ENCODE data around the gene PITX3. TPM values are rescaled to one million over a fixed set of nuclear protein-coding genes. Genes with fewer than 3 reads are reported as not detected.

PITX3 gene
- total and polyA plus RNA-seq, 5 donors from 2014 or later, result not detected

- Histone ChIP-seq H3K27me3 (ENCODE audit: control insufficient read depth, insufficient read depth, low read length) (peaks cover 4% of the 10 kb centered on the region), H3K9me3 (ENCODE audit: control insufficient read depth in 2 of 2, low read length in 2 of 2) (peaks cover 8 to 11% of the 10 kb centered on the region in 2 experiments), H3K4me3 (ENCODE audit: low read depth, low read length) (no peak overlapping the region), H3K36me3 (ENCODE audit: control insufficient read depth, insufficient read depth, low read length) (no peaks in the 10 kb centered on the region), H3K4me1 (ENCODE audit: control insufficient read depth, insufficient read depth, low read length, poor library complexity, severe bottlenecking) (no peaks in the 10 kb centered on the region), H3K27ac (ENCODE audit: insufficient read depth, low read length, poor library complexity, severe bottlenecking) (no peak overlapping the region)
- Mint-ChIP-seq H3K36me3 (no peaks in the 10 kb centered on the region), H3K27ac (no peak overlapping the region), H3K27me3 (peaks cover 15% of the 10 kb centered on the region), H3K4me3 (no peak overlapping the region), H3K4me1 (no peaks in the 10 kb centered on the region), H3K9me3 (peaks cover 0 to 11% (median 0%) of the 10 kb centered on the region in 7 donors)
- ATAC-seq (ENCODE audit: low read depth in 2 of 2), result no peak
- DNase-seq, result no peak
Observed at GRCh38 chr10:102208311-102209035, 32.8 kb downstream of the PITX3 start.

GRCh38 chr10:102202386-102202785 is 38.9 kb downstream of the PITX3 start:
- Histone ChIP-seq H3K27me3 (ENCODE audit: control insufficient read depth, insufficient read depth, low read length) (peaks cover 4% of the 10 kb centered on the region), H3K27ac (ENCODE audit: insufficient read depth, low read length, poor library complexity, severe bottlenecking) (no peak overlapping the region), H3K4me3 (ENCODE audit: low read depth, low read length) (no peak overlapping the region), H3K9me3 (ENCODE audit: control insufficient read depth in 2 of 2, low read length in 2 of 2) (peaks cover 8 to 11% of the 10 kb centered on the region in 2 experiments), H3K36me3 (ENCODE audit: control insufficient read depth, insufficient read depth, low read length) (no peaks in the 10 kb centered on the region), H3K4me1 (ENCODE audit: control insufficient read depth, insufficient read depth, low read length, poor library complexity, severe bottlenecking) (no peaks in the 10 kb centered on the region)
- Mint-ChIP-seq H3K36me3 (no peaks in the 10 kb centered on the region), H3K27me3 (peaks cover 5% of the 10 kb centered on the region), H3K4me3 (no peak overlapping the region), H3K9me3 (peaks cover 0 to 11% (median 0%) of the 10 kb centered on the region in 7 donors), H3K4me1 (no peaks in the 10 kb centered on the region), H3K27ac (no peak overlapping the region)
- ATAC-seq (ENCODE audit: low read depth in 2 of 2), result no peak
- DNase-seq, result no peak

GRCh38 chr10:102200751-102201640 is 40.3 kb downstream of the PITX3 start:
- H3K27ac Mint-ChIP-seq, result no peak overlapping the region
- no peaks in the 10 kb centered on the region for H3K4me1 Mint-ChIP-seq
- Histone ChIP-seq H3K9me3 (ENCODE audit: control insufficient read depth in 2 of 2, low read length in 2 of 2) (peaks cover 8 to 11% of the 10 kb centered on the region in 2 experiments), H3K4me1 (ENCODE audit: control insufficient read depth, insufficient read depth, low read length, poor library complexity, severe bottlenecking) (no peaks in the 10 kb centered on the region), H3K4me3 (ENCODE audit: low read depth, low read length) (no peak overlapping the region), H3K27ac (ENCODE audit: insufficient read depth, low read length, poor library complexity, severe bottlenecking) (no peak overlapping the region), H3K36me3 (ENCODE audit: control insufficient read depth, insufficient read depth, low read length) (no peaks in the 10 kb centered on the region), H3K27me3 (ENCODE audit: control insufficient read depth, insufficient read depth, low read length) (peaks cover 4% of the 10 kb centered on the region)
- DNase-seq (no peak), ATAC-seq (ENCODE audit: low read depth in 2 of 2) (no peak)
- H3K9me3 Mint-ChIP-seq, result peaks cover 0 to 11% (median 0%) of the 10 kb centered on the region in 7 donors
- H3K36me3 Mint-ChIP-seq, result no peaks in the 10 kb centered on the region
- H3K27me3 Mint-ChIP-seq, result peaks cover 10% of the 10 kb centered on the region
- no peak overlapping the region for H3K4me3 Mint-ChIP-seq

GRCh38 chr10:102198027-102198426 is 43.3 kb downstream of the PITX3 start:
- ATAC-seq (ENCODE audit: low read depth in 2 of 2) (no peak), DNase-seq (no peak)
- Mint-ChIP-seq H3K4me3 (no peak overlapping the region), H3K9me3 (peaks cover 0 to 2% (median 0%) of the 10 kb centered on the region in 7 donors), H3K27me3 (peaks cover 5% of the 10 kb centered on the region), H3K4me1 (peaks cover 0 to 5% (median 0%) of the 10 kb centered on the region in 4 donors), H3K27ac (no peak overlapping the region), H3K36me3 (no peaks in the 10 kb centered on the region)
- no peaks in the 10 kb centered on the region for H3K27me3 ChIP-seq (ENCODE audit: control insufficient read depth, insufficient read depth, low read length)
- H3K9me3 ChIP-seq (ENCODE audit: control insufficient read depth in 2 of 2, low read length in 2 of 2), result no peaks in the 10 kb centered on the region
- no peak overlapping the region for H3K27ac ChIP-seq (ENCODE audit: insufficient read depth, low read length, poor library complexity, severe bottlenecking)
- no peak overlapping the region for H3K4me3 ChIP-seq (ENCODE audit: low read depth, low read length)
- no peaks in the 10 kb centered on the region for H3K36me3 ChIP-seq (ENCODE audit: control insufficient read depth, insufficient read depth, low read length)
- no peaks in the 10 kb centered on the region for H3K4me1 ChIP-seq (ENCODE audit: control insufficient read depth, insufficient read depth, low read length, poor library complexity, severe bottlenecking)

- no peaks in the 10 kb centered on the region for H3K36me3 Mint-ChIP-seq
- H3K36me3 ChIP-seq (ENCODE audit: control insufficient read depth, insufficient read depth, low read length), result no peaks in the 10 kb centered on the region
- H3K4me3 ChIP-seq (ENCODE audit: low read depth, low read length), result no peak overlapping the region
- peaks cover 0 to 2% of the 10 kb centered on the region in 2 experiments for H3K9me3 ChIP-seq (ENCODE audit: control insufficient read depth in 2 of 2, low read length in 2 of 2)
- H3K4me3 Mint-ChIP-seq, result no peak overlapping the region
- no peaks in the 10 kb centered on the region for H3K4me1 ChIP-seq (ENCODE audit: control insufficient read depth, insufficient read depth, low read length, poor library complexity, severe bottlenecking)
- peaks cover 5% of the 10 kb centered on the region for H3K27me3 Mint-ChIP-seq
- H3K9me3 Mint-ChIP-seq, result peaks cover 0 to 6% (median 0%) of the 10 kb centered on the region in 7 donors
- peaks cover 0 to 5% (median 0%) of the 10 kb centered on the region in 4 donors for H3K4me1 Mint-ChIP-seq
- H3K27ac Mint-ChIP-seq, result no peak overlapping the region
- ATAC-seq (ENCODE audit: low read depth in 2 of 2) (no peak), DNase-seq (no peak)
- no peaks in the 10 kb centered on the region for H3K27me3 ChIP-seq (ENCODE audit: control insufficient read depth, insufficient read depth, low read length)
- no peak overlapping the region for H3K27ac ChIP-seq (ENCODE audit: insufficient read depth, low read length, poor library complexity, severe bottlenecking)
Observed at GRCh38 chr10:102196893-102197292, 44.4 kb downstream of the PITX3 start.

- no peak for ATAC-seq (ENCODE audit: low read depth in 2 of 2)
- Mint-ChIP-seq H3K27me3 (peaks cover 5% of the 10 kb centered on the region), H3K4me1 (peaks cover 0 to 5% (median 0%) of the 10 kb centered on the region in 4 donors), H3K36me3 (no peaks in the 10 kb centered on the region), H3K4me3 (no peak overlapping the region), H3K27ac (no peak overlapping the region), H3K9me3 (peaks cover 0 to 9% (median 2%) of the 10 kb centered on the region in 7 donors)
- no peak for DNase-seq
- Histone ChIP-seq H3K9me3 (ENCODE audit: control insufficient read depth in 2 of 2, low read length in 2 of 2) (peaks cover 0 to 7% of the 10 kb centered on the region in 2 experiments), H3K27ac (ENCODE audit: insufficient read depth, low read length, poor library complexity, severe bottlenecking) (no peak overlapping the region), H3K4me3 (ENCODE audit: low read depth, low read length) (no peak overlapping the region), H3K36me3 (ENCODE audit: control insufficient read depth, insufficient read depth, low read length) (no peaks in the 10 kb centered on the region), H3K27me3 (ENCODE audit: control insufficient read depth, insufficient read depth, low read length) (no peaks in the 10 kb centered on the region), H3K4me1 (ENCODE audit: control insufficient read depth, insufficient read depth, low read length, poor library complexity, severe bottlenecking) (no peaks in the 10 kb centered on the region)
Observed at GRCh38 chr10:102195296-102195870, 45.9 kb downstream of the PITX3 start.

- Mint-ChIP-seq H3K27ac (no peak overlapping the region), H3K9me3 (peaks cover 0 to 9% (median 2%) of the 10 kb centered on the region in 7 donors), H3K4me3 (no peak overlapping the region), H3K36me3 (no peaks in the 10 kb centered on the region), H3K4me1 (peaks cover 3 to 15% (median 10%) of the 10 kb centered on the region in 4 donors), H3K27me3 (peaks cover 4% of the 10 kb centered on the region)
- Histone ChIP-seq H3K4me3 (ENCODE audit: low read depth, low read length) (no peak overlapping the region), H3K27ac (ENCODE audit: insufficient read depth, low read length, poor library complexity, severe bottlenecking) (no peak overlapping the region), H3K4me1 (ENCODE audit: control insufficient read depth, insufficient read depth, low read length, poor library complexity, severe bottlenecking) (peaks cover 12% of the 10 kb centered on the region), H3K27me3 (ENCODE audit: control insufficient read depth, insufficient read depth, low read length) (no peaks in the 10 kb centered on the region), H3K9me3 (ENCODE audit: control insufficient read depth in 2 of 2, low read length in 2 of 2) (peaks cover 0 to 7% of the 10 kb centered on the region in 2 experiments), H3K36me3 (ENCODE audit: control insufficient read depth, insufficient read depth, low read length) (no peaks in the 10 kb centered on the region)
- ATAC-seq (ENCODE audit: low read depth in 2 of 2) (no peak), DNase-seq (no peak)
Observed at GRCh38 chr10:102191956-102192355, 49.4 kb downstream of the PITX3 start.
